GM12873 (cell line): ENCODE results near the gene ZSCAN5B.
A peak's percentile ranks its signal among the peaks of the same experiment; 100 is the strongest.

ENCODE experiments used
- CTCF ChIP-seq: IDR thresholded peaks from 2 replicates; pipeline ENCODE4 v1.5.1; 2012; ENCODE audit warnings: low read depth, mild to moderate bottlenecking, moderate library complexity, low read length, control low read depth; ENCODE audit not compliant: insufficient read depth; ENCODE audit errors: missing control alignments

Gene ZSCAN5B

GRCh38 chr19:56158170-56158757 lies 39.3 kb downstream of the ZSCAN5B start:
- no peak for TF ChIP-seq CTCF

GRCh38 chr19:56156768-56157167 lies 40.8 kb downstream of the ZSCAN5B start:
- TF ChIP-seq CTCF = no peak

GRCh38 chr19:56155124-56155687 lies 42.4 kb downstream of the ZSCAN5B start:
- TF ChIP-seq CTCF = peak; percentile 54

DNA sequence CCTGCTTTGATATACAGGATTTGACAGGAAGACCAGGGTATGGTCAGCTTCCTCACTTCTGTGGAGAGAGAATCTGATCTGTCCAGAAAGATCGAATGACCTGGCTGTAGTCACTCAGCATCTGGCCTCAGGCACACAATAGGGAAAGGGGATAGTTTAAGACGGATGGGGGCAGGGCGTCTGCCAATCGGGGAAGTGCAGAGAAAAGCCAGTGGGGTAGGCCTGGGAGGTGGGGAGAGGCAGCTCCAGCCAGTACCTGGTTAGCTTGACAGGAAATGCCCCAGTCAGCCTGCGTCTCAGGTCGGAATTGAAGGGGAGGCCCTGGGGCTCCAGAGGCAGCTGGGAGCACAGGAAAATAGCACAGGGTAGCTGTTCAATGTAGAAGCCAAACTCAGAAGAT lies 44.1 kb downstream of the ZSCAN5B start:
- no peak for TF ChIP-seq CTCF

- TF ChIP-seq CTCF = no peak
Observed at GRCh38 chr19:56152644-56153043, 44.9 kb downstream of the ZSCAN5B start.

DNA sequence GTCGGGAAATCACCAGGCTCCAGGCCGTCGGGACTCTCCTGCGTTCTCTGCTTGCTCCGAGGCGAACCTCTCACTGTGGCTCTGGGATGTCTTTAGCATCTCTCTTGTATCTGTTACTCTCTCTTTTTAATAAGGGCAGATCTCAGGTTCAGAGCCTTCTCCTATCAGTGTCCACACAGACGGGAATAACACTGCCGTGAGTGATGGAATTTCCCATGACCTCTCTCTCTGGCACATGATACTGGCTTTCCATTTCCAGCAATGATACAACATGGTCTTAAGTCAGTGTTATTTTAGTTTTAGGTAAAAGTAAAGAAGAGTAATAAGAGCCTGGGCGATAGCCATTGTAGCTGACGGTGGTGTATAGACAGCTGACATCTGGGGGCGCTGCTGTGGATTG lies 47.2 kb downstream of the ZSCAN5B start:
- no peak for TF ChIP-seq CTCF

GRCh38 chr19:56149656-56150038 lies 47.9 kb downstream of the ZSCAN5B start:
- TF ChIP-seq CTCF = no peak
